Keratinocyte (primary cell): ENCODE measurements around the gene TMEM200B. TPM values are rescaled to one million over a fixed set of nuclear protein-coding genes. Genes with fewer than 3 reads are reported as not detected.
"Not testable (repeated sequence)": the region's sequence is repeated elsewhere in the genome, so short reads cannot be mapped to it uniquely, and the experiment has no call there.

Source experiments
- DNase-seq: peaks from one replicate; pipeline ENCODE4 v3.0.0-alpha.2; 2011; ENCODE audit warnings: low read depth, missing footprints, low spot score
- FAIRE-seq: peaks from 2 replicates; lab custom pipeline; 2011; peaks lifted over from hg19 to GRCh38; lab: Jason Lieb, UNC
- H2AFZ ChIP-seq: 2 replicates; pipeline ENCODE4 v1.6.0; 2012; ENCODE audit warnings: low read length, control low read depth, inconsistent platforms; ENCODE audit not compliant: control insufficient read depth
- H3K27ac ChIP-seq: 2 replicates; pipeline ENCODE4 v1.5.1; 2011; ENCODE audit warnings: low read length; ENCODE audit not compliant: control insufficient read depth, insufficient read depth
- H3K27me3 ChIP-seq: 3 replicates; pipeline ENCODE4 v1.6.0; 2011; ENCODE audit warnings: low read length; ENCODE audit not compliant: control insufficient read depth, insufficient read depth; ENCODE audit errors: extremely low read depth
- H3K36me3 ChIP-seq, 2 experiments: 2 replicates in 1 of 2; 3 replicates in 1 of 2; pipeline ENCODE4 v1.5.1; 2011; ENCODE audit warnings: low read length in 2 of 2, mild to moderate bottlenecking in 1 of 2; ENCODE audit not compliant: control insufficient read depth in 2 of 2, insufficient read depth in 2 of 2; ENCODE audit errors: extremely low read depth in 1 of 2
- H3K4me1 ChIP-seq: 3 replicates; pipeline ENCODE4 v1.5.1; 2011; ENCODE audit warnings: low read length; ENCODE audit not compliant: control insufficient read depth, insufficient read depth; ENCODE audit errors: extremely low read depth
- H3K4me2 ChIP-seq: 3 replicates; pipeline ENCODE4 v1.6.0; 2011; ENCODE audit warnings: low read depth, low read length; ENCODE audit not compliant: control insufficient read depth, insufficient read depth; ENCODE audit errors: extremely low read depth
- H3K4me3 ChIP-seq, 3 experiments: fragments of 200-600 bp in 1 of 3; sonication (generic) in 1 of 3; 2 replicates in 2 of 3; 3 replicates in 1 of 3; pipeline ENCODE4 v1.5.1; 2011 to 2016; ENCODE audit warnings: low read length in 3 of 3, mild to moderate bottlenecking in 3 of 3, control low read depth in 2 of 3, inconsistent platforms in 1 of 3, low read depth in 1 of 3, mixed read lengths in 1 of 3, mixed run types in 1 of 3, moderate library complexity in 1 of 3; ENCODE audit not compliant: control insufficient read depth in 2 of 3, insufficient read depth in 2 of 3; ENCODE audit errors: extremely low read depth in 1 of 3
- H3K79me2 ChIP-seq: 2 replicates; pipeline ENCODE4 v1.6.0; 2012; ENCODE audit warnings: low read length; ENCODE audit not compliant: control insufficient read depth, insufficient read depth
- H3K9ac ChIP-seq: 3 replicates; pipeline ENCODE4 v1.6.0; 2011; ENCODE audit warnings: low read length; ENCODE audit not compliant: control insufficient read depth, insufficient read depth; ENCODE audit errors: extremely low read depth
- H3K9me1 ChIP-seq: 3 replicates; pipeline ENCODE4 v1.6.0; 2011; ENCODE audit warnings: low read length; ENCODE audit not compliant: control insufficient read depth, insufficient read depth; ENCODE audit errors: extremely low read depth
- H3K9me3 ChIP-seq: 2 replicates; pipeline ENCODE4 v1.5.1; 2012; ENCODE audit warnings: low read depth, low read length; ENCODE audit not compliant: control insufficient read depth
- H4K20me1 ChIP-seq: 3 replicates; pipeline ENCODE4 v1.6.0; 2011; ENCODE audit warnings: low read length; ENCODE audit not compliant: control insufficient read depth, insufficient read depth; ENCODE audit errors: extremely low read depth
- EZH2 ChIP-seq: IDR thresholded peaks from one replicate; pipeline ENCODE4 v1.6.1; 2012; ENCODE audit warnings: inconsistent platforms, mild to moderate bottlenecking, low read length, moderate library complexity
- dilution Hi-C: fragments of 300-500 bp; cut with MboI; formaldehyde crosslinking; loops from one replicate; pipeline ENCODE4 v1.7.0; 2020; ENCODE audit warnings: low sequenced_read_pairs; ENCODE audit not compliant: extremely low pct_ligation_motif_present
- polyA plus RNA-seq, 5 experiments: library from polyadenylated mRNA; depleted of rRNA in 3 of 5; stranded (reverse) in 3 of 5; stranded (forward) in 1 of 5; unstranded in 1 of 5; fragments of >200 nt; gene quantifications; 1 replicate in 1 of 5; 2 replicates in 3 of 5; 3 replicates in 1 of 5; pipeline versions ENCODE4 v1.2.1 to v1.2.3, GENCODE V29; 2011 to 2012; ENCODE audit warnings: missing spikeins in 2 of 5, low read depth in 1 of 5, low replicate concordance in 1 of 5
- TF ChIP-seq, protein P1 (sequence below), 3 experiments: IDR thresholded peaks in 1 of 3; conservative IDR thresholded peaks in 1 of 3; optimal IDR thresholded peaks in 1 of 3; 2 replicates in 2 of 3; 3 replicates in 1 of 3; pipeline versions ENCODE3 to v1.5.1; 2011; ENCODE audit warnings: low read length in 3 of 3, mild to moderate bottlenecking in 3 of 3, moderate library complexity in 2 of 3, control low read depth in 1 of 3, inconsistent platforms in 1 of 3; ENCODE audit not compliant: insufficient read depth in 2 of 3; ENCODE audit errors: extremely low read depth in 1 of 3

Gene TMEM200B
- polyA plus RNA-seq, 1 donor (not counting 4 experiments of a cell fraction or from before 2014, with no cell fraction given), result 0.59 TPM

DNA sequence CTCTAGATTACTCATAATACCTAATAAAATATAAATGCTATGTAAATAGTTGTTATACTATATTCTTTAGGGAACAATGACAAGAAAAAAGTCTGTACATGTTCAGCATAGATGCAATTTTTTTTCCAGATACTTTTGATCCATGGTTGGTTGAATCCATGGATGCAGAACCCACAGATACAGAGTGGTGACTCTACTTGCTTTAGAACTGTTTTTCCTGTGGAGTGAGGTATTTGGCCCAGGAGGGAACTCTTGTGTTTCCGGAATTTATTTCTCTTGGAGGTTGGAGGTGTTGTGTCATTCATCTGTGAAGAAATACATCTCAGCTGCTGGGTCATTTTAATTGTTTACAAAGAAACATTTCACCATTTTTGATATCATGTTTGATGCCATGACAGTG lies 28.7 kb downstream of the TMEM200B start:
- Histone ChIP-seq H3K4me1 (no peaks in the 10 kb centered on the region), H3K4me3 (no peak overlapping the region), H3K9me1 (no peaks in the 10 kb centered on the region), H3K27ac (no peak overlapping the region), H3K9ac (no peak overlapping the region), H4K20me1 (no peaks in the 10 kb centered on the region), H3K79me2 (no peaks in the 10 kb centered on the region), H2AFZ (no peak overlapping the region), H3K4me2 (no peak overlapping the region), H3K27me3 (no peaks in the 10 kb centered on the region), H3K36me3 (peaks cover 0 to 4% of the 10 kb centered on the region in 2 experiments), H3K9me3 (no peaks in the 10 kb centered on the region)
- DNase-seq (no peak), FAIRE-seq (no peak)
- TF ChIP-seq EZH2, result no peak
- TF ChIP-seq, protein P1, sequence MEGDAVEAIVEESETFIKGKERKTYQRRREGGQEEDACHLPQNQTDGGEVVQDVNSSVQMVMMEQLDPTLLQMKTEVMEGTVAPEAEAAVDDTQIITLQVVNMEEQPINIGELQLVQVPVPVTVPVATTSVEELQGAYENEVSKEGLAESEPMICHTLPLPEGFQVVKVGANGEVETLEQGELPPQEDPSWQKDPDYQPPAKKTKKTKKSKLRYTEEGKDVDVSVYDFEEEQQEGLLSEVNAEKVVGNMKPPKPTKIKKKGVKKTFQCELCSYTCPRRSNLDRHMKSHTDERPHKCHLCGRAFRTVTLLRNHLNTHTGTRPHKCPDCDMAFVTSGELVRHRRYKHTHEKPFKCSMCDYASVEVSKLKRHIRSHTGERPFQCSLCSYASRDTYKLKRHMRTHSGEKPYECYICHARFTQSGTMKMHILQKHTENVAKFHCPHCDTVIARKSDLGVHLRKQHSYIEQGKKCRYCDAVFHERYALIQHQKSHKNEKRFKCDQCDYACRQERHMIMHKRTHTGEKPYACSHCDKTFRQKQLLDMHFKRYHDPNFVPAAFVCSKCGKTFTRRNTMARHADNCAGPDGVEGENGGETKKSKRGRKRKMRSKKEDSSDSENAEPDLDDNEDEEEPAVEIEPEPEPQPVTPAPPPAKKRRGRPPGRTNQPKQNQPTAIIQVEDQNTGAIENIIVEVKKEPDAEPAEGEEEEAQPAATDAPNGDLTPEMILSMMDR (optimal IDR thresholded peaks at IDR 0.05 in 1 of 3, IDR thresholded peaks at IDR 0.05 in 1 of 3, conservative IDR thresholded peaks at IDR 0.05 in 1 of 3; ENCODE audit: extremely low read depth in 1 of 3, insufficient read depth in 2 of 3, low read length in 3 of 3), result no peak
- dilution Hi-C loops, result no loop called here

DNA sequence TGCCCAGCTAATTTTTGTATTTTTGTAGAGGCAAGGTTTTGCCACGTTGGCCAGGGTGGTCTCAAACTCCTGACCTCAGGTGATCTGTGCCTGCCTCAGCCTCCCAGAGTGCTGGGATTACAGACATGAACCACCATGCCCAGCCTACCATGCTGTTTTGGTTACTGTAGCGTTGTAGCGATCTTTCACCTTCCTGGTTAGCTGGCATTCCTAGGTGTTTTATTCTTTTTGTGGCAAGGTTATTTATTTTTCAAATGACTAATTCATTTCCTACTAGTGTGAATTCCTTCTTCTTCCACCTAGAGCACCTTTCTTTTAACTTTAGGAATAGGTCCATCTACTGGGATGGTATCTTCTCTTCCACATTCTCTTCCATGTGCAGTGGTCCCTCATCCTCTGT lies 29.3 kb downstream of the TMEM200B start:
- H3K79me2 ChIP-seq, result no peaks in the 10 kb centered on the region
- H3K4me2 ChIP-seq, result no peak overlapping the region
- H3K9ac ChIP-seq, result no peak overlapping the region
- no peak for TF ChIP-seq EZH2
- TF ChIP-seq, protein P1 (optimal IDR thresholded peaks at IDR 0.05 in 1 of 3, IDR thresholded peaks at IDR 0.05 in 1 of 3, conservative IDR thresholded peaks at IDR 0.05 in 1 of 3; ENCODE audit: extremely low read depth in 1 of 3, insufficient read depth in 2 of 3, low read length in 3 of 3), result no peak
- no peak for FAIRE-seq
- H3K4me3 ChIP-seq, result no peak overlapping the region
- H3K36me3 ChIP-seq, result peaks cover 0 to 4% of the 10 kb centered on the region in 2 experiments
- H3K4me1 ChIP-seq, result no peaks in the 10 kb centered on the region
- no peaks in the 10 kb centered on the region for H3K9me1 ChIP-seq
- no peak overlapping the region for H3K27ac ChIP-seq
- DNase-seq, result no peak
- no peak overlapping the region for H2AFZ ChIP-seq
- H3K9me3 ChIP-seq, result no peaks in the 10 kb centered on the region
- dilution Hi-C loops, result no loop called here
- no peaks in the 10 kb centered on the region for H4K20me1 ChIP-seq
- no peaks in the 10 kb centered on the region for H3K27me3 ChIP-seq

DNA sequence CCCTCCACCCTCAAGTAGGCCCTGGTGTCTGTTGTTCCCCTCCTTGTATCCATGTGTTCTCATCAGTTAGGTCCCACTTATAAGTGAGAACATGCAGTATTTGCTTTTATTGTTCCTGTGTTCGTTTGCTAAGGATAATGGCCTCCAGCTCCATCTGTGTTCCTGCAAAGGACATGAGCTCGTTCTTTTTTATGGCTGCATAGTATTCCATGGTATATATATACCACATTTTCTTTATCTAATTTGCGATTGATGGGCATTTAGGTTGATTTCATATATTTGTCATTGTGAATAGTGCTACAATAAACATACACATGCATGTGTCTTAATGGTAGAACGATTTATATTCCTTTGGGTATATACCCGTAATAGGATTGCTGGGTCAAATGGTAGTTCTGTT lies 31.0 kb downstream of the TMEM200B start:
- FAIRE-seq, H2AFZ ChIP-seq, H3K79me2 ChIP-seq, H3K27ac ChIP-seq, H3K9me3 ChIP-seq, H3K9ac ChIP-seq, H3K4me3 ChIP-seq, H3K36me3 ChIP-seq, H3K27me3 ChIP-seq, H3K4me2 ChIP-seq, H3K9me1 ChIP-seq, dilution Hi-C loops, DNase-seq, H3K4me1 ChIP-seq, H4K20me1 ChIP-seq: not testable (repeated sequence)
